Gastroesophageal sphincter (tissue), 3 donors: ENCODE results near the gene COL1A2.

ENCODE experiments used
- CTCF ChIP-seq, 4 experiments: fragments of 200-600 bp in 2 of 4; fragments of 450-650 bp in 2 of 4; sonication (generic) in 1 of 4; IDR thresholded peaks; one replicate each; pipeline ENCODE4 v1.5.1; 2017 to 2019; ENCODE audit warnings: antibody characterized with exemption in 4 of 4, mild to moderate bottlenecking in 2 of 4, moderate library complexity in 2 of 4
- POLR2AphosphoS5 ChIP-seq: sonication (generic); formaldehyde crosslinking; IDR thresholded peaks from one replicate; pipeline ENCODE4 v1.6.1; 2017; ENCODE audit warnings: antibody characterized with exemption

- TF ChIP-seq CTCF (IDR thresholded peaks at IDR 0.05) (no peak), POLR2AphosphoS5 (no peak)
These were observed 27.4 kb downstream of the COL1A2 start for GRCh38 chr7:94422136-94422535.
